GM12864 (cell line): ENCODE measurements around the gene DLD.
A peak's percentile ranks its signal among the peaks of the same experiment; 100 is the strongest.
"Not testable (repeated sequence)": the region's sequence is repeated elsewhere in the genome, so short reads cannot be mapped to it uniquely, and the experiment has no call there.

Experiments
- DNase-seq: peaks from one replicate; pipeline ENCODE4 v3.0.0-alpha.2; 2011; ENCODE audit warnings: low read depth
- H3K4me3 ChIP-seq: 2 replicates; pipeline ENCODE4 v1.5.1; 2011; ENCODE audit warnings: mild to moderate bottlenecking, low read depth, low read length, control low read depth
- CTCF ChIP-seq: IDR thresholded peaks from 2 replicates; pipeline ENCODE4 v1.5.1; 2011; ENCODE audit warnings: low read depth, mild to moderate bottlenecking, moderate library complexity, low read length, control low read depth, inconsistent platforms; ENCODE audit errors: missing control alignments

Gene DLD

GRCh38 chr7:107917763-107918651 is 27.0 kb downstream of the DLD start:
- no peak for TF ChIP-seq CTCF
- DNase-seq, result no peak
- H3K4me3 ChIP-seq, result no peak overlapping the region

DNA sequence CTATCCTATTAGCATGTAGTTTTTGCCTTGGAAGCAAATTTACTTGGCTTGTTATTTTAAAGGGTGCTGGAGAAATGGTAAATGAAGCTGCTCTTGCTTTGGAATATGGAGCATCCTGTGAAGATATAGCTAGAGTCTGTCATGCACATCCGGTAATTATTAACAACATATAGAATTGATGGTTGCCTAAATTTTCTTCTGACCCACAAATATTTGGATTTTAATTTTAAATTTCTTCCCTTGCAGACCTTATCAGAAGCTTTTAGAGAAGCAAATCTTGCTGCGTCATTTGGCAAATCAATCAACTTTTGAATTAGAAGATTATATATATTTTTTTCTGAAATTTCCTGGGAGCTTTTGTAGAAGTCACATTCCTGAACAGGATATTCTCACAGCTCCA is 28.0 kb downstream of the DLD start:
- H3K4me3 ChIP-seq, result no peak overlapping the region
- no peak for TF ChIP-seq CTCF
- no peak for DNase-seq

DNA sequence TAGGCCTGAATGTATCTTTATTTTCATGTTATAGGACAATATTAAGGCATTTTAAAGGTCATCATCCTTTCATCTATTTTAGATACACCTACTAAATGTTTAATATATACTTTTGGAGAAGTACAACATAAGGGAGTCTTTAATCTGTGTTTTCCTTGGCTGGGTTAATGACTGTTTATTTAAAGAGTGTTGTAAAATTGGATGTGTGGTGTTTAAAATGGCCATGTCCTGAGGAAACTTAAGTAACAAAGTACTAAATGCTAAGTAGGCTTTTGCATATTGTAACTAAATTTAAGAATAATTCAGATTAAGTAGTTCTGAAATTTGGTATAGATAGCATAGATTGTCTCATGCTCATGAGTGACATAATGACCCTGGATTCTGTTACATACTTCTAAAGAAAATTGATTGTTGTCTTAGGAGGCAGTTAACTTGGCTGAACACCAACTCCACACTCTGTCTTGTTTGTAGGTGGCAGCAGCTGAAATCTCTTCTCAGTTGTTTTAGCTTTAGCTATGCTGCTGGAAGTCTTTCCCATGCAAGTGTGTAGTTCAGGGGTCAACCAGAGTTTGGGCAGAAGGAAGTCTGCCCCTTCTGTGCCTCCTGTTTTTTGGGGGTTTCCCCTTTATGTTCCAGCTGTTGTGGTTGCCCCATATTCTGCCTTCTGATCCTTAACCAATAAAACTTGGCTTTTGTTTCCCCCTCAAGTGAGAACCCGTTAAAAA is 29.2 kb downstream of the DLD start:
- no peak for TF ChIP-seq CTCF
- DNase-seq, result no peak
- no peak overlapping the region for H3K4me3 ChIP-seq

- not testable (repeated sequence) for H3K4me3 ChIP-seq, DNase-seq
Measured at GRCh38 chr7:107921826-107922225, 30.8 kb downstream of the DLD start.

- no peak for TF ChIP-seq CTCF
- DNase-seq, result no peak
- no peak overlapping the region for H3K4me3 ChIP-seq
Measured at GRCh38 chr7:107922886-107923285, 31.9 kb downstream of the DLD start.

GRCh38 chr7:107924841-107925504 is 34.0 kb downstream of the DLD start:
- no peak overlapping the region for H3K4me3 ChIP-seq
- DNase-seq, result peak; percentile 13
- TF ChIP-seq CTCF, result no peak

DNA sequence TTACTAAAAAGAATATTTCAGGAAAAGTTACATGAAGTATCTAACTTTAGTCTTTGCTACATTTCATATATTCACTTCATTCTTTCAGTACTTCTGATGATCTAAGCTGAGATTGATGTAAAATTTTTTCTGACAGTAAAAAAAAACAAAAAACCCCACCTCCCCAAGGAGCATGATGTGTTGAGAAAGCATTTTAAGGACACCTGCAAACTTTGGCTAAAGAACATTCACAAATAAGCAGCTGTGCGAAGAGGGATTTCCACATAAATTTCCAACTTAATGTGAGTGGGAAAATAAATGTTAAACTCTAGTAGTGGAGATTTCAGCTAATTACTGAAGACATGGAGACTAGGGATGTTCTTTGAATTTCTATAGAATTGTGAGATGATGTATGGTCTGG is 35.5 kb downstream of the DLD start:
- no peak overlapping the region for H3K4me3 ChIP-seq
- DNase-seq, result no peak
- no peak for TF ChIP-seq CTCF
